ENCODE results near the gene TRIM17. TPM values are rescaled to one million over a fixed set of nuclear protein-coding genes. Genes with fewer than 3 reads are reported as not detected.

TRIM17 gene
- total and polyA plus RNA-seq, 2 of the 8 experiments (the other 6 are each of a cell fraction or from before 2014, with no cell fraction given) = 1.1 to 2.2 TPM

DNA sequence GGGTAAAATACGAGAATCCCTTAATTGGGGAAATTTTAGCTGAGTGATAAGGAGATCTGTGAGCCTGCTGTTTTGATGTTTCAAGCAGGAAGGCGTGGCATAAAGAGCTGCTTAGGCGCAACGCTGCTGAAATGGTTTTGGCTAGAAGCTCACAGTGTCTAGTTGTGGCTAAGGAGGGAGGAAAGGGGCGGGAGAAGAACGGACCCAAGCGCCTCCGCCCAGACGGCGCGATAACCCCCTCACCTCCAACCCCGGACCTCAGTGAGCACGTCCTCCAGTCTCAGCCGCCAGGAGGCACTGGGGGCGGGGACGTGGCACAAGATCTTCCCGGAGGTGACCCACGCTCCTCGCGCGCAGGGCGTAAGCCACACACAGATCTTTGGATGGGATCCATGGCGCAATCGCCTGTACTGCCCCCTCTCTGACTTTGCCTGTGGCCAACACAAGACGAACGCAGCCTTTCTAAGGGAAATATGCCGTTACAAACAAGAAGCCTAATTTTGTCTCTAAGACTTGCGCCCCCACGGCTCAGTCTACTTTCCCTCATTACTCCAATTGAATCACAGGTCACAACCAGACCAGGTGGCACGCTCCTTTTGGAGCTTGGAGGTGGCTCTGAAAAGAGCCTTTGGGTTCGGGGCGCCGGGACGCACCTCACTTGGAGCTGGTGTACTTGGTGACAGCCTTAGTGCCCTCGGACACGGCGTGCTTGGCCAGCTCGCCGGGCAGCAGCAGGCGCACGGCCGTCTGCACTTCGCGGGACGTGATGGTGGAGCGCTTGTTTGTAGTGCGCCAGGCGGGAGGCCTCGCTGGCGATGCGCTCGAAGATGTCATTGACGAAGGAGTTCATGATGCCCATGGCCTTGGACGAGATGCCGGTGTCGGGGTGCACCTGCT lies 47.1 kb upstream of the TRIM17 start:
- Histone ChIP-seq H2BK15ac (ENCODE audit: low read length) (peak overlapping the region; percentile 34; the same call in 1 of the 2 replicates), H3K27ac (ENCODE audit: low read depth, low read length) (no peak overlapping the region), H4K91ac (replicated peaks; ENCODE audit: insufficient read length, low read length) (no peak overlapping the region), H2BK120ac (replicated peaks; ENCODE audit: low read depth, low read length) (peak overlapping the region; percentile 58), H2AK5ac (ENCODE audit: low read depth, low read length) (no peak overlapping the region), H3K56ac (replicated peaks; ENCODE audit: insufficient read length, low read depth, low read length) (peak overlapping the region; percentile 64), H3K4me3 (ENCODE audit: extremely low read depth in 1 of 4, insufficient read depth in 2 of 4, low read depth in 3 of 4, low read length in 4 of 4) (peak overlapping the region; percentile 57 to 77 (median 69)), H3K23ac (ENCODE audit: insufficient read length) (no peak overlapping the region), H4K8ac (ENCODE audit: extremely low read depth, insufficient read depth, low read length) (no peak overlapping the region; the same call in 1 of the 2 replicates), H3K27me3 (replicated peaks in 1 of 4; ENCODE audit: control insufficient read depth in 3 of 4, extremely low read depth in 1 of 4, insufficient read depth in 3 of 4, low read length in 3 of 4) (peaks cover 4 to 42% (median 23%) of the 10 kb centered on the region in 4 experiments), H2BK12ac (ENCODE audit: low read depth, low read length) (peak overlapping the region; percentile 53; the same call in 1 of the 2 replicates), H3K4ac (replicated peaks; ENCODE audit: insufficient read length, low read depth, low read length) (no peak overlapping the region), H2BK5ac (ENCODE audit: low read depth, low read length) (no peak overlapping the region; the same call in 1 of the 2 replicates), H3K18ac (ENCODE audit: extremely low read depth, low read length) (no peak overlapping the region), H3K79me1 (ENCODE audit: low read depth, low read length) (no peaks in the 10 kb centered on the region), H4K5ac (ENCODE audit: insufficient read length, low read depth, low read length) (no peak overlapping the region), H2AFZ (ENCODE audit: low read length) (peak overlapping the region; percentile 79; the same call in 1 of the 2 replicates), H3K79me2 (ENCODE audit: control insufficient read depth in 1 of 2, insufficient read depth in 2 of 2, low read length in 2 of 2) (no peaks in the 10 kb centered on the region), H3K36me3 (ENCODE audit: control insufficient read depth in 2 of 4, insufficient read depth in 4 of 4, low read length in 3 of 4) (no peaks in the 10 kb centered on the region), H3K4me2 (ENCODE audit: insufficient read depth in 1 of 2, low read depth in 2 of 2, low read length in 2 of 2) (peak overlapping the region; percentile 62 to 99), H3K9ac (replicated peaks in 1 of 4; ENCODE audit: extremely low read depth in 1 of 4, low read depth in 3 of 4, low read length in 3 of 4) (peak overlapping the region in 2 of 4 experiments; percentile 3 to 8; a peak in 1 of 7 replicates), H3K4me1 (replicated peaks in 1 of 4; ENCODE audit: control insufficient read depth in 3 of 4, insufficient read depth in 4 of 4, low read length in 3 of 4) (peaks cover 0 to 16% (median 5%) of the 10 kb centered on the region in 4 experiments; a peak in 5 of 7 replicates), H2BK20ac (ENCODE audit: low read length) (no peak overlapping the region), H3K9me3 (ENCODE audit: insufficient read depth in 2 of 2, low read depth in 1 of 2, low read length in 1 of 2) (no peaks in the 10 kb centered on the region), H4K20me1 (replicated peaks in 1 of 2; ENCODE audit: control insufficient read depth in 1 of 2, insufficient read depth in 2 of 2, low read length in 2 of 2) (no peaks in the 10 kb centered on the region), H3K23me2 (ENCODE audit: low read depth, low read length) (peaks cover 13% of the 10 kb centered on the region; the same call in 1 of the 2 replicates), H3K14ac (ENCODE audit: insufficient read length) (no peak overlapping the region)
- DNase-seq (ENCODE audit: low read depth in 1 of 2, low spot score in 2 of 2) = peak in 1 of 2 experiments; percentile 82
- WGBS, 2 experiments (ENCODE audit: extremely low coverage in 1 of 2, insufficient coverage in 1 of 2, insufficient read length in 1 of 2, insufficient replicate concordance in 2 of 2, low coverage in 1 of 2, low lambda C conversion rate in 2 of 2, missing lambda C conversion rate in 1 of 2) = 3% methylated on average over 48 of the region's 56 CpGs; no CpG with 5 or more reads in 1 of the 2 experiments
- CTCF ChIA-PET (ENCODE audit: partially characterized antibody) = interaction anchor here (0.9 to 2.1 kb wide), 10 partner anchors 8 to 93 kb away, joined by 3 to 8 read pairs (median 4); partner anchors contain the start of gene RNF187
- POLR2A ChIA-PET (ENCODE audit: partially characterized antibody) = interaction anchor here (0.7 to 14.5 kb wide), 19 partner anchors 9 to 1230 kb away, joined by 3 to 232 read pairs (median 3); partner anchors contain the start of genes RNF187 and TRIM11
- no peak for FAIRE-seq
- TF ChIP-seq BACH1 (IDR thresholded peaks at IDR 0.05; ENCODE audit: low read length) (no peak), TCF12 (IDR thresholded peaks at IDR 0.05; ENCODE audit: low read depth, low read length) (no peak), CEBPB (IDR thresholded peaks at IDR 0.05; ENCODE audit: low read depth, low read length) (peak; percentile 79), TAF1 (IDR thresholded peaks at IDR 0.05; ENCODE audit: low read depth, low read length) (peak; percentile 44; the same call in 1 of the 2 replicates), RAD21 (IDR thresholded peaks at IDR 0.05 in 1 of 2, conservative IDR thresholded peaks at IDR 0.05 in 1 of 2; ENCODE audit: low read depth in 2 of 2, low read length in 2 of 2) (peak in 1 of 2 experiments; percentile 28; a peak in 1 of 4 replicates), SIN3A (conservative IDR thresholded peaks at IDR 0.05 in 1 of 2, IDR thresholded peaks at IDR 0.05 in 1 of 2; ENCODE audit: low read depth in 1 of 2, low read length in 2 of 2) (peak in 1 of 2 experiments; percentile 49; a peak in 1 of 4 replicates), CTCF (IDR thresholded peaks at IDR 0.05; ENCODE audit: control extremely low read depth in 1 of 3, insufficient read depth in 1 of 3, low read depth in 1 of 3, low read length in 3 of 3) (peak; percentile 26 to 54 (median 41); a peak in 3 of 4 replicates)
